SU-DHL-6 (cell line): ENCODE measurements around the gene PLCL1.

Experiments
- CTCF ChIP-seq: fragments of 200-600 bp; sonication (generic); IDR thresholded peaks from one replicate; pipeline ENCODE4 v1.5.1; 2017; ENCODE audit warnings: antibody characterized with exemption, mild to moderate bottlenecking, low read length, moderate library complexity; ENCODE audit not compliant: insufficient read depth, poor library complexity, severe bottlenecking
- EZH2phosphoT487 ChIP-seq: fragments of 200-600 bp; sonication (generic), shearing (Covaris generic); conservative IDR thresholded peaks from 2 replicates; pipeline ENCODE4 v1.6.1; 2018; ENCODE audit warnings: mild to moderate bottlenecking, antibody characterized with exemption, low read length, moderate library complexity, mixed read lengths

- no peak for TF ChIP-seq CTCF
- no peak for TF ChIP-seq EZH2phosphoT487
Measured at GRCh38 chr2:197795277-197795676, 9.1 kb upstream of the PLCL1 start.
